ENCODE data around the gene TPGS1.
A peak's percentile ranks its signal among the peaks of the same experiment; 100 is the strongest.

Gene TPGS1, protein sequence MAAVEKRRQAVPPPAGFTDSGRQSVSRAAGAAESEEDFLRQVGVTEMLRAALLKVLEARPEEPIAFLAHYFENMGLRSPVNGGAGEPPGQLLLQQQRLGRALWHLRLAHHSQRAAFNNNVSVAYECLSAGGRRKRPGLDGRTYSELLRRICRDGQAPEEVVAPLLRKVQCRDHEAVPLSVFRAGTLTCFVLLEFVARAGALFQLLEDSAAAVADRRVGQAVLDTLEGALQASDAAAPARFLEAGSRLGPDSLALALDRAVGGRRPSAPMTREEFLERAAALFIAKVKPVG

DNA sequence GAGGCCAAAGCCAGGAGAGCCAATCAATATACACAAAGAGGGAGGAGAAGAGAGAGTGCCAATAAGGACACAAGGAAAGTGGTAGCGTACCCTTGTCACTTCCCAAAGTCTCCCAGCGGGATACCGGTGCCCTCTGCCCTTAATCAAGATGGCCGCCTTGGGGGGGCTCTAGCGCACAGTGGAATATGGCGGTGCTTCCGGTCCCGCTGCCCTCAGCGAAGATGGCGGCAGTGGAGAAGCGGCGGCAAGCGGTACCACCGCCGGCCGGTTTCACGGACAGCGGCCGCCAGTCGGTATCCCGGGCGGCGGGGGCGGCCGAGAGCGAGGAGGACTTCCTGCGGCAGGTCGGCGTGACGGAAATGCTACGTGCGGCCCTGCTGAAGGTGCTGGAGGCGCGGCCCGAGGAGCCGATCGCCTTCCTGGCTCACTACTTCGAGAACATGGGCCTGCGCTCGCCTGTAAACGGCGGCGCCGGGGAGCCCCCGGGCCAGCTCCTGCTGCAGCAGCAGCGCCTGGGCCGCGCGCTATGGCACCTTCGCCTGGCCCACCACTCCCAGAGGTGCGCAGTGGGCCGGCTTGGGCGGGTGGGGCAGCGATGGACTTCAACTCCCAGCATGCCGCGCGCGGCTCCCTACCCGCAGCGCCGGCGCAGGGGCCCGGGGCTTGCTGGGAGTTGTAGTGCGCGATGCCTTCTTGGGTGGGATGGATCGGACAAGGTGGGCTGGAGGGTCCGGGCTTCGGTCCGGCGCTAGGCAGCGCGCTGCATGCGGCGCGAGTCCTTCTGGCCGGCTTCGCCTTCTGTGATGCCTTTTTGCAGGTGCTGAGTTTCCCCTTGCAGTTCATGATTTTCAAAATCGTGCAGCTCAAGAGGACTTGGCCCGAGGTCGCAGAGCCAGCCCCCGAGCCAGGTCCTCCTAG, at the start of gene TPGS1:
Gene TPGS1, plus strand, starts transcription at position 212 of the 918 bp plus-strand sequence. Its CDS starts 10 bp downstream, at position 222.
- DNase-seq = peak; percentile 100

DNA sequence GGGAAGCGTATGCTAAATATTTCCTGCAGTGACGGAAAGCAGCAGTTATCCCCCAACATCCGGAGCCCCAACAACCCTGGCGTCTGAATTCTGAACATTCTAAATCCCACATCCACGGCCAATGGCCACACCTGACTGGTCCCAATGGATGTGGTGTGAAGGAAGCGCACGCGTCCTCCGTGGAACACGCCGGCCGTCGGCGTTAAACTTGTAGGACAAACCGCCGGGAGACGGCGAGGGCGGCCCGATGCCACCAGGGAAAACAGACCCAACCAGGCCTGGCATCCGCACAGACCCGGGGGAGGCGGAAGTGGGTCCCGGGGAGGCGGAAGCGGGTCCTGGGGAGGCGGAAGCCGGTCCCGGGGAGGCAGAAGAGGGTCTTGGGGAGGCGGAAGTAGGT, 49.7 kb upstream of the TPGS1 start:
- no peak for DNase-seq

DNA sequence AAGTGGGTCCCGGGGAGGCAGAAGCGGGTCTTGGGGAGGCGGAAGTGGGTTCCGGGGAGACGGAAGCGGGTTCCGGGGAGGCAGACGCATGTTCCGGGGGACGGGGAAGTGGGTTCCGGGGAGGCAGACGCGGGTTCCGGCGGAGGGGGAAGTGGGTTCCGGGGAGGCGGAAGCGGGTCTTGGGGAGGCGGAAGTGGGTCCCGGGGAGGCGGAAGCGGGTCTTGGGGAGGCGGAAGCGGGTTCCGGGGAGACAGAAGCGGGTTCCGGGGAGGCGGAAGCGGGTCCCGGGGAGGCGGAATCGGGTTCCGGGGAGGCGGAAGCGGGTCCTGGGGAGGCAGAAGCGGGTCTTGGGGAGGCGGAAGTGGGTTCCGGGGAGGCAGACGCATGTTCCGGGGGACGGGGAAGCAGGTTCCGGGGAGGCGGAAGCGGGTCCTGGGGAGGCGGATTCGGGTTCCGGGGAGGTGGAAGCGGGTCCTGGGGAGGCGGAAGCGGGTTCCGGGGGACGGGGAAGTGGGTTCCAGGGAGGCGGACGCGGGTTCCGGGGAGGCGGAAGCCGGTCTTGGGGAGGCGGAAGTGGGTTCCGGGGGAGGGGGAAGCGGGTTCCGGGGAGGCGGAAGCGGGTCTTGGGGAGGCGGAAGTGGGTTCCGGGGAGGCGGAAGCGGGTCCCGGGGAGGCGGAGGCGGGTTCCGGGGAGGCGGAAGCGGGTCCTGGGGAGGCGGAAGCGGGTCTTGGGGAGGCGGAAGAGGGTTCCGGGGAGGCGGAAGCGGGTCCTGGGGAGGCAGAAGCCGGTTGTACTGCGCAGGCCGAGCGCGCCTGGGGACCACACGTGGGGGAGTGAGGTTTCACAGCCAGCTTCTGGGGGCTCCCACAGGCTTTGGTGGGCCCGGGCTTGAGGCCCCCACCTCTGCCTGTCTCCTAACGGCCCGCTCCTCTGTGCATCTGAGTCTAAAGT, 48.9 kb upstream of the TPGS1 start:
- no peak for DNase-seq

DNA sequence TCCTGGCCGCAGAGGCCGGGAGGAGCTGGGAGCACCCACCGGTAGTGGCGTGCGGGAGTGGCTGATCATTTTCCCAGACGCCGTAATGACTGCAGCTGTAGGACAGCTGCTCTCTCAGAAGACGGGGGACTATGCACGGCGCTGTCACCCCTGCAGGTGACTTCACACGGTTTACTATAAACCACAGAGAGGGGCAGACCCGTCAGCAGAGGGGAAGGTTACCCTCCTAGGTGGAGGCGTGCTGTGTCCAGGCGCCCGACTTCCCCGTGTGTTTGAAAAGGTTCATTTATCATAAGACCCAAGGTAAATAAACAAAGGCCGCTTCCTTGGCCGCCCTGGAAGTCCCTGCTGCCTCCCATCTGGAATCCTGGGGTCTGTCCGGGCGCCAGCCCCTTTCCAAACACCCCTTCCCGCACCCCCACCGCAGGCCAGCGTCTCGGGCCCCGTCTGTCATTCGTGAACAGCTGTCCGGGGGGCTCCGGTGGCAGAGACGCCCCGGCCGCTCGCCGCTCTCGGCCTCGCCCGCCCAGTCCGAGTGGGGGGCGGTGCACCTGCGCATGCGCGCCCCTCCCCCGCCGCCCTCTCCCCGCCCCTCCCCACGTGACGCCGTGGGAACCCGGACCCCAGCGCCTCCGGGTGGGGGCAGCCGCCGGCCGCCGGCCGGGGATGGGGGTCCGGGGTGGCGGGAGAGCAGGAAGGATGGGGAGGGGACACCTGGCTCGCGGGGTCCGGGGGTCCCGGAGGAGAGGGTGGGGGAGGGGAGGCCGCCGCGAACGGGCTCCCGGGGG, 47.4 kb upstream of the TPGS1 start:
- peak; percentile 89 for DNase-seq

DNA sequence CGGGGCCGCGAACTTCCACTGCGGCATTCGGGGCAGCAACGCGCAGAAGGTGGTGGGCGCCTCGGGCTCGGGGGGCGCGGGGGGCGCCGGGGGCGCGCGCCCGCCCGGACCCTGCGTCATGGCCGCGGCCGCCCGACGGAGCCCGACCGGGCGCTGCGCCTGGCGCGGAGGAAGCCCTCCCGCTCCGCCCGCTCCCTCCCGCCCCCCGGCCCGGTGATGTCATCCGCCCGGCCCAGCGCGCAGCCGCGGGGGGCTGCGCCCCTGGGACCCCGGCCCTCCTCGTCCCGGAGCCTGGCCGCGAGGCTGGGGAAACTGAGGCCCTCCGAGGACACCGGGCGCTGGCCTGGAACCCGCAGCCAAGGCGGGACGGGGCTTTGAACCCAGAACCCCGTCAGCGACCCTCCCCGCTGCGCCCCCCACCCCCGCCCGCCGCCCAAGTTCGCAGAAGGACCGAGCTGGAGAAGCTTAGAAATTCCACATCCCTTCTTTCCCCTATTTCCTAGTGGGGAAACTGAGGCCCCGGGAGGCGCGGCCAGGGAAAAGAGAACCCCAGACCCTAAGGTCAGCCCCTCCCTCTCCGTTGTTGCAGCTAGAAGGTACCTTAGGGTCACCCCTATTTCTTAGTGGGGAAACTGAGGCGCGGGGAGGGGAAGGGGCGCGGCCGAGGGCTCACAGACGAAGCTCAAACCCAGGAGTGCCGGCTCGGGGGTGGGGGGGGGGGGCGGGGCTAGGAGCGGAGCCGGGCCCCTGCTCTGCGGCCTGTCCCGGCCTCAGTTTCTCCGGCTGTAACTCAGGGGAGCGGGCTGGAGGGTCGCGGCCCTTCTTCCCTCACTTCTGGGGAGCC, 46.2 kb upstream of the TPGS1 start, which contains the start of gene SHC2:
Gene SHC2, minus strand, starts transcription at position 157 of the 844 bp plus-strand sequence. Its CDS starts 37 bp downstream, at position 120.
- DNase-seq = no peak

DNA sequence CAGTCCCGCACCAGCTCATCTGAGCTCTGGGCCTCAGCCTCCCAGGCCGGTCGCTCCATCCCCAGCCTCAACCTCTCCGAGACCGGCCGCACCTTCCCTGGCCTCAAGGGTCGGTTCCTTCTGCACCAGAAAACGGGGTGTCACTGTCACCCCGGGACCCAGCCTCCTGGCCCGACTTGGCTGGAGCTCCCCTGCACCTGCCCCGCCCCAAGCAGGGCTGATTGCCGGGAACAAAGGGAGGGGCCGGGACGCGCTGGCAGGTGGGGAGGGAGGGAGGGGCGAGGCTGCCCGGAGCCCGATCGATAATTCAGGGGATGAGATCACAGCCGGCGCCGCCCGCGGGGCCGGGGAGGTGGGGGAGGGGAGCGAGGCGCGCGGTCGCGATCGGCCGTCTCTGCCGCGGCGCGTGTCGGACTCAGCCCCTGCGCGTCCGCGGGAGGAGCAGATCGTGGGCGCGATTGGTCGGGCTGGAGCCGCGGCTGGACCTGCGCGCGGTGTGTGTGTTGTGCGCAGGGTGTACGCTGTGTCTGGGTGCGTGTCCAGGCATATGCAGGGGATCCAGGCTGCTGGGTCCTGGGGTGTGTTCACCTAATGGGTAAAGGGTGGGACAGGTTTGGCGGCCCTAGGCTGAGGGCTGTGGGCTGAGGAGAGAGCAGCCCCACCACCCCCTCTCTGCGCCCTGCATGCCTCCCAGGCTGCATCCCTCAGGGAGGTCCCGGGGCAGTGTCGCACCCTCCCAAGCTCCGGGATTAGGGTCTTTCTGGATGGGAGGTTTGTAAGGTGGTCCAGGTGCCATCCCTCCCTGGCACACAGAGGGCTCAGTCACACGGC, 45.4 kb upstream of the TPGS1 start:
- peak; percentile 79 for DNase-seq

DNA sequence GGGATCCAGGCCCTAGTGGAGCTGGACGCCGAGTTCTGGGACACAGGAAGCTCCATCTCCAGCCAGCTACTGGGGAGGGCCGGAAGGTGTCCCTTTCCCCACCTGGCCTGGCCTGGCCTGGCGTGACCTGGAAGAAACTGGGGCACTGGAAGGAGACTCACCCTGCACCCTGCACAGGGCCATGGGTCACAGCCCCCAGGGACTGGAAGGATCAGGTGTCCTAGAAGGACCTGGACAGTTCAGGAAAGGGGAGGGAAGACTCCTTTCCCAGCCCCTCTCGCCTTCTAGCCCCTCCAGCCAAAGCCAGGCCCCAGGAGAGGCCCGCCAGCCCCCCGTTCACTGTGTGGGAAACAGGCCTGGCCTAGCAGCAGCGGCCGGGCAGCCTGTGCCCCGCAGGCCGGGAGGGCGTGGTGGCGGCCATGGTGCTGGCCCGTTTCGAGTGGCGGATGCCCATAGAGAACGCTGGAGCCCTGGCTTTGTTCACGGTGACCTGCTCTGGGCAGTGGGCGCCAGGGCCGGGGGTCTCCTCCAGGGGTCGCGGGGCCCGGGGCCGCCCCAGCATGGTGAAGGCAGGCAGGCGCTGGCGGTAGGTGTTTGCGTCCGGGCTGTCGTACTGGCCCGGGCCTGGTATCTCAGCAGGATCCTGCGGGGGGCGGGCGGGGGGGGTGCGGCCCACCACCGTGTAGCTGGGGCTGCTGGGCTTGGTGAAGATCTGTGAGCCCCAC, 43.7 kb upstream of the TPGS1 start:
- no peak for DNase-seq

DNA sequence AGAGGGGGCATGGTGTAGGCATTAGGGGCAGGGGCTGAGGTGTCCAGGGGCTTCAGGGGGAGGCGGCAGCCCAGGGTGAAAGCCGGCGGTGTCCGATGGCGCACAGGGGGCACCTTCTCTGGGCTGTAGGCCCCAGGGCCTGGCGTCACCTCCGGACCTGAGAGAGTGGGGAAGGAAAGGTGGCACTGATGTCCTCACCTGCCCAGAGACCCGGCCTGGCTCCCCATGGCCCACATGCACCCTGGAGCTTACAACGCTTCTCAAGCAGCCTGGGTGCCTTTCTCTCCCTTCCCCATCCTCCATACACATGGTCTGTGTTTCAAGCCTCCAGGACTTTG, 43.1 kb upstream of the TPGS1 start:
- DNase-seq = no peak

DNA sequence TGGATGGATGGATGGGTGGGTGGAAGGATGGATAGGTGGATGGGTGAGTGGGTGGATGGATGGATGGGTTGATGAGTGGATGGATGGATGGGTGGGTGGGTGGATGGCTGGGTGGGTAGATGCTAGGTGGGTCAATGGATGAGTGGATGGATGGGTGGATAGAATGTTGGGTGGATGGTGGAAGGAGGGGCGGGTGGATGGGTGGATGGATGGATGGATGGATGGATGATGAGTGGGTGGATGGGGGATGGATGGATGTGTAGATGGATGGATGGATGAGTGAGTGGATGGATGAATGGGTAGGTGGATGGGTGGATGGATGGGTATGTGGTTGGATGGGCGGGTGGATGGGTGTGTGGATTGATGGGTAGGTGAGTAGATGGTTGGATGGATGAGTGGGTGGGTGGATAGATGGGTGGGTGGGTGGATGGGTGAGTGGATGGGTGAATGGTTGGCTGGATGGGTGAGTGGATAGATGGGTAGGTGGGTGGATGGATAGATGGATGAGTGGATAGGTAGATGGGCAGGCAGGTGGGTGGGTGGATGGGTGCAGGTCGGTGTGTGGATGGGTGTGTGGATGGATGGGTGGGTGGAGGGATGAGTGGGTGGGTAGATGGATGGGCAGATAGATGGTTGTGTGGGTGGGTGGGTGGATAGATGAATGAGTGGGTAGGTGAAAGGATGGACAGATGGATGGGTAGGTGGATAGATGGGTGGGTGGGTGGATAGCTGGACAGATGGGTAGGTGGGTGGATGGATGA, 42.1 kb upstream of the TPGS1 start:
- DNase-seq = no peak

DNA sequence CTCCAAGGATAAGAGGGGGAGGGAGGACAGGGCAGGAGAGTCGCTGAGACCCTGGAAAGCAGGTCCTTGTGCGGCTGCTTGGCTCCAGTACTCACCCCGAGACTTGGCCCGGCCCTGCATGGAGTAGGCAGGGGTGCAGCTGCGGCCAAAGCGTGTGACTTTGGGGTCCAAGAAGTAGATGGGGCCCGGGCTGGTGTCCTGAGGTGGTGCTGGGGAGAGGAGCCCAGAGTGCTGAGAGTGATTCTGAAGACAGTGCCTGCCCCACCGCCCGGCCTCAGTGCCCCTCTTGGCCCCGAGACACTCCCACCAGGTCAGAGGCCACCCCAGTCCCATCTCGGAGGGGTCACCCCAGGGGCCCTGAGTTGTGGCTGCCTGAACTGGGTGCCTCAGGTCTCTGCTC, 39.7 kb upstream of the TPGS1 start:
- DNase-seq = no peak

DNA sequence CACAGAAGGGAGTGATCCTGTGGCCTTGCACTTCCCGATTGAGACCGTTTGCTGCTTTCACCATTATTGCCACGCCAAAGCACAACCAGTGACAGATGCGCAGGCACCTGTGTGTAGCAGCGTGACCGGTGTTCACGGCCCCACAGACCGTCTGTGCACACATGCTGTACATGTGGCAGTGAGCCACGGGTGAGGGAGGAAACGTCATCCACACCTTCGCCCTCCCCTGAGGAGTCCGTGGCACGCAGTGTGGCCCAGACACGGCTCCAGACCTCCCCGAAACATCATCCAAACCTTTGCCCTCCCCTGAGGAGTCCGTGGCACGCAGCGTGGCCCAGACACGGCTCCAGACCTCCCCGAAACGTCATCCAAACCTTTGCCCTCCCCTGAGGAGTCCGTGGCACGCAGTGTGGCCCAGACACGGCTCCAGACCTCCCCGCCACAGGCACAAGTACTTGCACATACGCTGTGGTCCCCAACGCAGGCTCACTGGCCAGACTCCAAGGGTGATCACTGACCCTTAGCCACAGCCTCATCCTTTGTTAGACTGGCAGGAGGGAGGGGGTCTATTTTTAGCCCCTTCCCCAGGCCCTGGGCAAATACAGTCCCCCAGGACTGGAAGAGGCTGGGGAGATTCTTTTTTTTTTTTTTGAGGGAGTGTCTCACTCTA, 38.6 kb upstream of the TPGS1 start:
- DNase-seq = no peak

DNA sequence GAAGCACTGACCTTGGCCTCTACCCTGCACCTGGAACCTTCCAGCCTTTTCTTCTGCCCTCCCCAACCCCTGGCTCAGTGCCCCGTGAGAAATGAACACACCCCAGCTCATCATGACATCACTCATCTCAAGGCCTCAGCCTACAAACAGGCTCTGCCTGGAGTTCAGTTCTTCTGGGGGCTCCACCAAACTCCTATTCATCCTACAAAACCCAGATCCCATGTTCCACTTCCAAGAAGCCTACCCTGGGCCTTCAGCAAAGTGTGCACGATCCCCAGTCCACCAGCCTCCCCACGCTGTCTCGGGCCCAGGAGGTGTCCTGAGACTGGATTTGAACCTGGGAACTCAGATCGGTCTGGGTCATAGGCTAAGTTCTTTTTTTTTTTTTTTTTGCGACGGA, 37.5 kb upstream of the TPGS1 start:
- no peak for DNase-seq

DNA sequence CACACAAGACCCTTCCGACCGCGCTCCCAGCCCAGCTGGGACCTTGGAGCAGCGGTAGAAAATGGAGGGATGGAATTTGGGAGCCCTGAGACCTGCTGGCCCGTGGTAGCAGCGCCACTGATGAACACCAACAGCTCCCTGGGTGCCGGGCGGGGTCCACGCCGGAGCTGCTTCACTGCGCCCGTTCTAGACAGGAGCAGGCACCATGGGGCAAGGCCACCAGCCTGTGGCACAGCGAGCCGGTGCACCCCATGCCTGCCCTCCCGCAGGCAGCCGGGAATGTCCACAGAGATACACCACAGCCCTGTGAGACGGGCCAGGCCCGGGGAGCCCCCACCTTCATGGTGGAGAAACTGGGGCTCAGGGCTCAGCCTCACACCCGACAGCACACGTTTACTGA, 36.6 kb upstream of the TPGS1 start:
- DNase-seq = no peak

DNA sequence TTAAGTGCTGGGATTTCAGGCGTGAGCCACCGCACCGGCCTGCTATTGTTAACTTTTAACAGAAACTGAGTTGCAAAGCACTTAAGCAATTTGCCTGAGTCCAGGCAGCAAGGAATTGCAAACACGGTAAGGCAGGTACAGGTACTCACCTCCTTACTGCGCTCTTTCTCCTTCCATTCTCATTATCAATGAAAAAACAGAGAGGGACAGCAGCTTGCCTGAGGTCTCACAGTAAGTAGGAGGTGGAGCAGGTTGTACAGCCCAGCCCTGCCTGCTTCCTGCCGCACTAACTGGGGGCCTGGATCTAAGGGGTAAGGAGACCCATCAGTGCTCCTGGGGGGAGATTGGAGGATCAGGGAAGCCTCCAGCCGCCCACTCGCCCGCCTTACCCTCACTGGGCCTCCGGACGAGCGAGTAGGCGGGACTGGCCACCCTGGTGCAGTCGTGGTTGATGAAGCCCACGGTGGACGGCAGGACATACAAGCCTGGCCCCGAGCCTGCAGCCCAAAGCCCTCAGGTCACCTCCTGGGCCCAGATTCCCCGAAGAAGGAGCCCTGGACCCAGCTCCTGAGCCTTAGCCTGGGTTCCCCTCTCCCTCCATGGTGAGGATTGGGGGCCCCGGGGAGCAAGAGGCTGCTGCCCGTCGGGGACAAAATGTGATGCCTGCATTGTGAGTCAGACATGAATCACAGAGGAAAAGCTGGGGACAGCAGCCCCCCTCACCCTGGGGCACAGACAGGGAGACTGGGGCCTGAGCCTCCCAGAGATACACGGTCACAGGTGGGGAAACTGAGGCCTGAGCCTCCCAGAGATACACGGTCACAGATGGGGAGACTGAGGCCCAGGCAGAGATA, 35.1 kb upstream of the TPGS1 start:
- no peak for DNase-seq

DNA sequence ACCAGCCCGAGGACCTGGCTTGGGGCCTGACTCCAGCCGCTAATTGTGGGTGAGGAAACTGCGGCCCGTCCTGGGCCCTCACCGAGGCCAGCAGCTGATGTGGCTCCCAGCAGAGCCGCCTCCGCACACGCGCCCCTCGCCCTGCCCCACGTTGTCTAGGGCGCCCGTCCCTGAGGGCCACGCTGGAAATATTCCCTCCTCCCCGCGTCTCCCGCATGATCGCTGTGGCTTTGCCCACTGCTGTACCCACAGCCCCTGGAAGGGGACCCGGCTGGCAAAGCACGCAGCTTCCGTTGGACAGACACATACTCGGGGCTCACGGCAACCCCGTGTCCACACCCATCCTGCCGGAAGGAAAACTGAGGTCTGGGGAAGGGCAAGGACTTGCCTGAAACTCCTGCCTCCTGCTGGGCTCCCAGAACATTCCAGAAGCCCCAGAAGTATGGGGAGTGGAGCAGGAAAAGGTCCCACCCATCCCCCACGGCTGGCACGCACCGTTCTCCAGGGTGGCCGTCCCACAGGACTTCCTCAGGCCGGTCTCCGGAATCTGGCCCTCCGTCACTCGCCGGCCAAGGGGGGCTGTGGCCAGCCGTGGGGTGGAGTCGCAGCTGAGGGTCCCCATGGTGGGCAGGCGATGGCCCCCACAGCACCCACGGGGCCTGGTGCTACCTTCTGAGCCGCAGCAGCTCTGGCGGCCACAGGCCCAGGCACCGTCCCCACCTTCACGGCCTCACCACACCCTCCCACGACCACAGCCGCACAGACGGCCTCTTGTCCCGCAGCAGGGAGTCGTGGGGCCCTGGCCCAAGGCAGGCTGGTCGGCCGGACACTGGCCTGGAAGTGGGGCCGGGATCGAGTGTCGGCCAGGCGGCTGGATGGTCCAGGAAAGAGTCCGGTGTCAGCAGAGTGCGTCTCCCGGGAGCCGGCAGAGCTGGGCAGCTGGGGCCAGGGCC, 32.9 kb upstream of the TPGS1 start:
- no peak for DNase-seq

DNA sequence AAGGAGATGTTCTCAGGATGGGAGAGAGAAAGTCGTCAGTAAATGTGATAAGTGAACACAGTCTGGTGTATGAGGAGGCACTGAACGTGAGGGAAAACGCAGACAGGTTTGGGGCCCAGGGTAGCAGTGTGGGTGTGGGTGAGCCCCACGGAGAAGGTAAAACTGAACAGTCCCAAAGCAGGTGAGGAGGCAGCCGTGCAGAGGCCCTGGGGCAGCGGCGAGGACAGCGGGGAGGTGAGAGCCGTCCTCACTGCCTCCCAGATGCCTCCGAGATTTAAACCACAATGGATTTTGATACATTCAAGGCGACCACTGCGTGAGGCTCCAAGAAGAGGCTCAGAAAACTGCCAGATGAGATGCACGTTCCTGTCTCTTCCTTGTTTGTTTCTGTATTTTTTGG, 31.9 kb upstream of the TPGS1 start:
- no peak for DNase-seq
